Testis (tissue), 3 donors: ENCODE data around the gene SMTNL2. TPM values are rescaled to one million over a fixed set of nuclear protein-coding genes. Genes with fewer than 3 reads are reported as not detected.

Experiments
- DNase-seq: peaks from one replicate; pipeline ENCODE4 v3.0.0-alpha.2; 2019
- H3K27ac ChIP-seq, 2 donors: fragments of 200-600 bp; sonication (generic); one replicate each; pipeline ENCODE4 v1.5.1; 2019
- H3K27me3 ChIP-seq: fragments of 200-600 bp; sonication (generic); one replicate; pipeline ENCODE4 v1.5.1; 2019
- H3K36me3 ChIP-seq: fragments of 200-600 bp; sonication (generic); one replicate; pipeline ENCODE4 v1.5.1; 2017; ENCODE audit warnings: low read depth; ENCODE audit errors: missing control alignments
- H3K4me1 ChIP-seq: fragments of 200-600 bp; sonication (generic); one replicate; pipeline ENCODE4 v1.5.1; 2019
- H3K4me3 ChIP-seq, 2 donors: fragments of 200-600 bp; sonication (generic); one replicate each; pipeline ENCODE4 v1.5.1; 2017 to 2019
- H3K9me3 ChIP-seq: fragments of 200-600 bp; sonication (generic); one replicate; pipeline ENCODE4 v1.5.1; 2017
- POLR2A ChIP-seq: fragments of 450-650 bp; IDR thresholded peaks from one replicate; pipeline ENCODE4 v1.6.1; 2017; ENCODE audit warnings: antibody characterized with exemption, mild to moderate bottlenecking, moderate library complexity
- WGBS, 2 donors: methylation state at CpG; one replicate each; pipeline ENCODE4 v1.1.5; 2018; 5-methylcytosine and 5-hydroxymethylcytosine counted together
- intact Hi-C: fragments of 100-400 bp; cut with DNase I; formaldehyde crosslinking; loops from one replicate; pipeline ENCODE4 v1.15.1; 2023; ENCODE audit warnings: low total_unique reads
- polyA plus RNA-seq: library from polyadenylated mRNA; stranded (reverse); fragments of 350-450 nt; fragmentation: Illumina TruSeq; extraction: RNeasy Lipid Tissue Mini Kit (QIAGEN cat#74804); gene quantifications from one replicate; pipeline ENCODE4 v1.2.3, GENCODE V29; 2014; ENCODE audit warnings: low read depth, low replicate concordance; ENCODE audit not compliant: insufficient read depth
- total RNA-seq, 2 donors: library from RNA; depleted of rRNA; stranded (reverse); fragments of >200 nt; gene quantifications; one replicate each; pipeline ENCODE4 v1.2.3, GENCODE V29; 2016
- TF ChIP-seq, protein P1 (sequence below), 3 experiments: fragments of 450-650 bp in 2 of 3; fragments of 200-600 bp in 1 of 3; sonication (generic) in 1 of 3; IDR thresholded peaks; one replicate each; pipeline ENCODE4 v1.5.1; 2016 to 2019; ENCODE audit warnings: antibody characterized with exemption in 3 of 3, mild to moderate bottlenecking in 2 of 3, moderate library complexity in 1 of 3

The SMTNL2 gene
- total and polyA plus RNA-seq, 3 donors from 2014 or later, result 2.6 to 6.9 (median 4.3) TPM

DNA sequence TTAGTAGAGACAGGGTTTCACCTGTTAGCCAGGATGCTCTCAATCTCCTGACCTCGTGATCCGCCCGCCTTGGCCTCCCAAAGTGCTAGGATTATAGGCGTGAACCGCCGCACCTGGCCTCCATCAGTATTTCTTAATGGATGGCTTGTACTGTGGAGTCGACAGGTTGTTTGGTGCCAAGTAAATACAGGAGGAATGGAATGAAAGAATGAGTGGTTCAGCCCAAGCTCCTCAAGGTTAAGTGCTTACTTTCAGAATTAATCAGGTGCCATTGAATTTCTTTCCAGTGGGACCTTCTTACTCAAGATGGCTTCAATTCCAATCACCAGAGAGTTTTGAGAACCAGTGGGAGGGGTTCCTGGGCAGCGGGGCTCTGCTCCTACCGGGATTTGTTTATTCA lies 32.1 kb downstream of the SMTNL2 start:
- Histone ChIP-seq H3K9me3 (no peaks in the 10 kb centered on the region), H3K4me1 (no peaks in the 10 kb centered on the region), H3K36me3 (no peaks in the 10 kb centered on the region), H3K4me3 (no peak overlapping the region), H3K27ac (no peak overlapping the region), H3K27me3 (no peaks in the 10 kb centered on the region)
- intact Hi-C loops, result no loop called here
- no peak for DNase-seq
- 86 to 88% methylated on average over 9 of the region's 9 CpGs for WGBS, 2 donors
- TF ChIP-seq, protein P1, sequence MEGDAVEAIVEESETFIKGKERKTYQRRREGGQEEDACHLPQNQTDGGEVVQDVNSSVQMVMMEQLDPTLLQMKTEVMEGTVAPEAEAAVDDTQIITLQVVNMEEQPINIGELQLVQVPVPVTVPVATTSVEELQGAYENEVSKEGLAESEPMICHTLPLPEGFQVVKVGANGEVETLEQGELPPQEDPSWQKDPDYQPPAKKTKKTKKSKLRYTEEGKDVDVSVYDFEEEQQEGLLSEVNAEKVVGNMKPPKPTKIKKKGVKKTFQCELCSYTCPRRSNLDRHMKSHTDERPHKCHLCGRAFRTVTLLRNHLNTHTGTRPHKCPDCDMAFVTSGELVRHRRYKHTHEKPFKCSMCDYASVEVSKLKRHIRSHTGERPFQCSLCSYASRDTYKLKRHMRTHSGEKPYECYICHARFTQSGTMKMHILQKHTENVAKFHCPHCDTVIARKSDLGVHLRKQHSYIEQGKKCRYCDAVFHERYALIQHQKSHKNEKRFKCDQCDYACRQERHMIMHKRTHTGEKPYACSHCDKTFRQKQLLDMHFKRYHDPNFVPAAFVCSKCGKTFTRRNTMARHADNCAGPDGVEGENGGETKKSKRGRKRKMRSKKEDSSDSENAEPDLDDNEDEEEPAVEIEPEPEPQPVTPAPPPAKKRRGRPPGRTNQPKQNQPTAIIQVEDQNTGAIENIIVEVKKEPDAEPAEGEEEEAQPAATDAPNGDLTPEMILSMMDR (IDR thresholded peaks at IDR 0.05), result no peak
- no peak for TF ChIP-seq POLR2A

DNA sequence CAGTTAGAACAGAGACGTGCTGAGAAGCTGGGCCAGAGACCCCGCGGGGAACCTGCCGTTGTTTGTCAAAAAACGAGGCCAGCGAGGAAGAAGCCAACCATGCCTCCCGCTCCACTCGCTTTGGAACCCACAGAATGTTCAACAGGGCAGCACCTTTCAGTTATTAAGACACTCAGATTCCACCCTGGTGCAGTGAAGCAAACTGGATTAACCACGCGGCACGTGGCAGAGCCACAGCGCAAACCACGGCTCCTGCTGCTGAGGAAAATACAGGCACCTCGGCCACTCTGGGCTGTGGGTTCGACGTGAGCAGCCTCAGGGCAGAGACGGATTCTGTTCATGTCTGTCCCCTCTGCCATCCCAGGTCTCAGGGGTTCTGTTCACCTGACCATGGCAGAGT lies 32.8 kb downstream of the SMTNL2 start:
- no peak overlapping the region for H3K27ac ChIP-seq
- H3K4me1 ChIP-seq, result no peaks in the 10 kb centered on the region
- H3K4me3 ChIP-seq, result no peak overlapping the region
- H3K27me3 ChIP-seq, result no peaks in the 10 kb centered on the region
- intact Hi-C loops, result no loop called here
- WGBS, 2 donors, result 93% methylated on average over 17 of the region's 17 CpGs
- H3K36me3 ChIP-seq, result no peaks in the 10 kb centered on the region
- TF ChIP-seq, protein P1 (IDR thresholded peaks at IDR 0.05), result no peak
- no peak for TF ChIP-seq POLR2A
- DNase-seq, result no peak
- H3K9me3 ChIP-seq, result no peaks in the 10 kb centered on the region

DNA sequence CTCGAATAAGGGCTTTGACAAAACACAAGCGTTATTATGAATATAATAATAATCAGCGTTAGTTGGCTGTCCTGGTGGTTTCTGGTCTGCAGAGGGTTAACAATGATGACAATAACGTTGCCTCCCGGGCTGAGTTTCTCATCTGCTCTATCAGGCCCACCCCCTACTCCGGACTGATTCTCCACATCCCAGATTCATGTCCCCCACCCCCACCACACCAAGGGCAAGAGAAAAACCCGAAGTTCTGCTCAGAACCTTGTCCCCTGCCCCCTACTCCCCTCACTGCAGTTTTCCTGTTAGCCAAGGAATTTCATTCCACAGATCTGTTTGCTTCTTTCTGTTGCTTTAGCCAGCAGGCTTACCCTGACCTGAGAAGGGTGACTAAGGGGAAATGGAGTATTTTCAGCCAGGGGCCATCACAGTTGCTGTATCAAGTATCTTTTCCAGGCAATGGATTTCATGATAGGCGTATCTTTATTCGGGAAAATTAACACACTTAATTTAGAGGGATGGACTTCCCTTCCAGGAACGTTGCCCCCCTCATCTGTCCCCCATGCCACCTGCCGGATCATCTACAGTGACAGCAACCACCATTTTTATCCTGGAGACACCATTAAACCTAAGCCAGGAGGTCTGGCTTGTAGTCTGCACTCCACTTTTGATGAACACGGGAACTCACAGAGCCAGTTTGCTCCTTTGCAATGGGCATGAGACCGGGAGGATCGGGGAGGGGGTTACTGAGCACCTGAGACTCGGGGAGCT lies 33.4 kb downstream of the SMTNL2 start:
- no peaks in the 10 kb centered on the region for H3K4me1 ChIP-seq
- no peak for DNase-seq
- intact Hi-C loops, result no loop called here
- no peaks in the 10 kb centered on the region for H3K36me3 ChIP-seq
- H3K4me3 ChIP-seq, result no peak overlapping the region
- H3K27me3 ChIP-seq, result no peaks in the 10 kb centered on the region
- no peak overlapping the region for H3K27ac ChIP-seq
- 64% methylated on average over 15 of the region's 15 CpGs for WGBS, 2 donors
- TF ChIP-seq, protein P1 (IDR thresholded peaks at IDR 0.05), result no peak
- H3K9me3 ChIP-seq, result no peaks in the 10 kb centered on the region

DNA sequence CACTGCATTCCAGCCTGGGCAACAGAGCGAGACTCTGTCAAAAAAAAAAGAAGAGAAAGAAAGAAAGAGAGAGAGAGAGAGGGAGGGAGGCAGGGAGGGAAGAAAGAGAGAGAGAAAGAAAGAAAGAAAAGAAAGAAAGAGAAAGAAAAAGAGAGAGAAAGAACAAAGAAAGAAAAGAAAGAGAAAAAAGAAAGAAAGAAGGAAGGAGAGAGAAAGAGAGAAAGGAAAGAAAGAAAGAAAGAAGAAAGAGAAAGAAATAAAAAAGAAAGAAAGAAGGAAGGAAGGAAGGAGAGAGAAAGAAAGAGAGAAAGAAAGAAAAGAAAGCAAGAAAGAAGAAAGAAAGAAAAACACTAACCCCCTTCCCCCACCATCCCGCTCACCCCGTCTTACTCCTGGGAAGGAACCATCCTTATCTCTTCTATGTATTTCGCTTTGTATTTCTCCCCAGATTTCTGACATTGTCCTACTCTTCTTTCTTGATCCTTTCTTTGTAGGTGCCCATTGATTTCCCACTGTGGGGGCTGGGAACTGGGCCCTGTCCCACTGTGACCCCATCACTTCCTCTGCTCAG lies 36.3 kb downstream of the SMTNL2 start:
- Histone ChIP-seq H3K36me3 (no peaks in the 10 kb centered on the region), H3K4me1 (no peaks in the 10 kb centered on the region), H3K9me3 (no peaks in the 10 kb centered on the region), H3K27me3 (no peaks in the 10 kb centered on the region), H3K4me3 (no peak overlapping the region), H3K27ac (no peak overlapping the region)
- intact Hi-C loops, result loop anchor here (5.0 kb wide), 1 partner anchor 48 kb away; no protein-coding TSS in a partner anchor
- no peak for DNase-seq
- 94 to 96% methylated on average over 4 of the region's 4 CpGs for WGBS, 2 donors
- no peak for TF ChIP-seq POLR2A
- TF ChIP-seq, protein P1 (IDR thresholded peaks at IDR 0.05), result no peak
